CD14-positive monocyte (primary cell): ENCODE data around the gene RABGAP1. TPM values are rescaled to one million over a fixed set of nuclear protein-coding genes. Genes with fewer than 3 reads are reported as not detected.

ENCODE experiments used
- DNase-seq, 3 donors: peaks; one replicate each; pipeline ENCODE4 v3.0.0-alpha.2; 2011 to 2022
- H2AFZ ChIP-seq: 2 replicates; pipeline ENCODE4 v1.6.0; 2012; ENCODE audit warnings: mild to moderate bottlenecking, low read depth, low read length, inconsistent platforms; ENCODE audit not compliant: insufficient read depth, poor library complexity, severe bottlenecking
- H3K27ac ChIP-seq, 2 donors: 1 replicate in 1 of 2; 2 replicates in 1 of 2; pipeline ENCODE4 v1.5.1; 2012 to 2013; ENCODE audit warnings: low read length in 2 of 2, control low read depth in 1 of 2, inconsistent platforms in 1 of 2, low read depth in 1 of 2, mild to moderate bottlenecking in 1 of 2
- H3K27me3 ChIP-seq, 2 donors: one replicate each; pipeline versions ENCODE4 v1.6.0 to v1.6.1; 2011 to 2013; ENCODE audit warnings: low read length in 2 of 2; ENCODE audit not compliant: control insufficient read depth in 2 of 2, insufficient read depth in 2 of 2
- H3K36me3 ChIP-seq, 2 donors: replicated peaks in 1 of 2; 1 replicate in 1 of 2; 2 replicates in 1 of 2; pipeline versions ENCODE4 v1.5.1 to v1.6.1; 2012 to 2013; ENCODE audit warnings: low read length in 2 of 2, control low read depth in 1 of 2, inconsistent platforms in 1 of 2, mild to moderate bottlenecking in 1 of 2; ENCODE audit not compliant: insufficient read depth in 2 of 2, control insufficient read depth in 1 of 2
- H3K4me1 ChIP-seq, 2 donors: 1 replicate in 1 of 2; 2 replicates in 1 of 2; pipeline versions ENCODE4 v1.5.1 to v1.6.1; 2012 to 2013; ENCODE audit warnings: low read length in 2 of 2, control low read depth in 1 of 2, inconsistent platforms in 1 of 2, mild to moderate bottlenecking in 1 of 2, moderate library complexity in 1 of 2; ENCODE audit not compliant: insufficient read depth in 2 of 2, control insufficient read depth in 1 of 2
- H3K4me2 ChIP-seq: replicated peaks from 2 replicates; pipeline ENCODE3; 2012; ENCODE audit warnings: low read length, moderate library complexity, mild to moderate bottlenecking; ENCODE audit not compliant: poor library complexity, severe bottlenecking; ENCODE audit errors: extremely low read depth
- H3K4me3 ChIP-seq, 3 experiments: fragments of 200-600 bp in 1 of 3; sonication (generic) in 1 of 3; replicated peaks in 1 of 3; 1 replicate in 2 of 3; 2 replicates in 1 of 3; pipeline ENCODE4 v1.5.1; 2011 to 2013; ENCODE audit warnings: low read length in 3 of 3, mild to moderate bottlenecking in 3 of 3, control low read depth in 2 of 3, low read depth in 2 of 3, inconsistent platforms in 1 of 3, moderate library complexity in 1 of 3
- H3K79me2 ChIP-seq: 2 replicates; pipeline ENCODE4 v1.6.0; 2012; ENCODE audit warnings: mild to moderate bottlenecking, control low read depth, inconsistent platforms, low read length, moderate library complexity; ENCODE audit not compliant: insufficient read depth
- H3K9ac ChIP-seq: 2 replicates; pipeline ENCODE4 v1.6.0; 2017; ENCODE audit warnings: low read length, mild to moderate bottlenecking; ENCODE audit not compliant: insufficient read depth, poor library complexity, severe bottlenecking
- H3K9me3 ChIP-seq, 2 donors: replicated peaks in 1 of 2; 1 replicate in 1 of 2; 2 replicates in 1 of 2; pipeline versions ENCODE4 v1.5.1 to v1.6.1; 2012 to 2013; ENCODE audit warnings: low read length in 2 of 2, control low read depth in 1 of 2; ENCODE audit not compliant: control insufficient read depth in 1 of 2, insufficient read depth in 1 of 2
- H4K20me1 ChIP-seq: 2 replicates; pipeline ENCODE4 v1.6.0; 2012; ENCODE audit warnings: mild to moderate bottlenecking, low read length, control low read depth, moderate library complexity; ENCODE audit not compliant: insufficient read depth
- H3K27ac Mint-ChIP-seq, 7 donors: one replicate each; pipeline ENCODE4 v1.8.0; 2020; ENCODE audit warnings: mild to moderate bottlenecking in 7 of 7, mixed read lengths in 7 of 7, moderate library complexity in 6 of 7, inconsistent platforms in 2 of 7
- H3K27me3 Mint-ChIP-seq, 3 donors: one replicate each; pipeline ENCODE4 v1.8.0; 2021 to 2022; ENCODE audit warnings: low read depth in 3 of 3, mild to moderate bottlenecking in 3 of 3, mixed read lengths in 3 of 3, moderate library complexity in 3 of 3, inconsistent platforms in 1 of 3
- H3K36me3 Mint-ChIP-seq, 2 donors: one replicate each; pipeline ENCODE4 v1.8.0; 2020; ENCODE audit warnings: mixed read lengths in 2 of 2, inconsistent platforms in 1 of 2, mild to moderate bottlenecking in 1 of 2
- H3K4me1 Mint-ChIP-seq: one replicate; pipeline ENCODE4 v1.8.0; 2020; ENCODE audit warnings: mild to moderate bottlenecking, mixed read lengths
- H3K4me3 Mint-ChIP-seq, 2 donors: one replicate each; pipeline ENCODE4 v1.8.0; 2020; ENCODE audit warnings: mild to moderate bottlenecking in 2 of 2, mixed read lengths in 2 of 2, moderate library complexity in 1 of 2
- H3K9me3 Mint-ChIP-seq, 7 donors: one replicate each; pipeline ENCODE4 v1.8.0; 2020 to 2022; ENCODE audit warnings: mixed read lengths in 7 of 7, mild to moderate bottlenecking in 6 of 7, moderate library complexity in 6 of 7, inconsistent platforms in 2 of 7
- WGBS: methylation state at CpG from one replicate; pipeline ENCODE4 v1.1.5; 2013; ENCODE audit warnings: missing lambda C conversion rate; ENCODE audit not compliant: insufficient coverage; 5-methylcytosine and 5-hydroxymethylcytosine counted together
- intact Hi-C, 2 donors: fragments of 100-400 bp; cut with micrococcal nuclease; formaldehyde crosslinking; loops; one replicate each; pipeline versions ENCODE4 v1.15.0 to v1.15.1; 2023
- polyA plus RNA-seq, 3 donors: library from polyadenylated mRNA; depleted of rRNA in 1 of 3; unstranded in 2 of 3; stranded (reverse) in 1 of 3; fragments of 300-500 nt in 2 of 3; fragments of >200 nt in 1 of 3; fragmentation: Illumina TruSeq in 2 of 3; gene quantifications; 1 replicate in 2 of 3; 2 replicates in 1 of 3; pipeline ENCODE4 v1.2.3, GENCODE V29; 2012 to 2021
- TF ChIP-seq, protein P1 (sequence below): fragments of 200-600 bp; IDR thresholded peaks from one replicate; pipeline ENCODE4 v1.8.0; 2022; ENCODE audit warnings: antibody characterized with exemption, mild to moderate bottlenecking

The RABGAP1 gene
- polyA plus RNA-seq, 3 donors, result 14.7 to 24.1 (median 19.3) TPM

DNA sequence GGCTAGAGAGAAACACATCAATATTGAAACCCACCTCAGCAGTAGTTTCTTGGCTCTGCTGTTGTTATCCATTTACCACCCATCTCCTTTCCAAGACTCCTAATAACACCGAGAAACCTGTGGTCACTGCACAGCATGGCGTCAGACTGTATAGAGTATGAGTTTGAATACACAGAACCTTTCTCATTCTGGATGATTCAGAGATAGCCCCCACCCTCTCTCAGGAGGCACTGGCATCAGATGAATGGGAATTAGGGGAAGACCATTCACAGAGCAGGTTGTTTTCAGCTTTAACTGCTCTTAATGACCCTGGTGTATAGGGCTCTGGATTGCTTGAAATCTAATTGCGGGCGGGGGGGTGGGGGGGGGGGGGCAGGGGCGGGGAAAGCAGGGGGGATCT, 179.3 kb downstream of the RABGAP1 start:
- H3K4me1 ChIP-seq, result no peaks in the 10 kb centered on the region
- H3K4me3 Mint-ChIP-seq, result no peak overlapping the region
- H3K9me3 ChIP-seq, result no peaks in the 10 kb centered on the region
- no peaks in the 10 kb centered on the region for H3K79me2 ChIP-seq
- no peaks in the 10 kb centered on the region for H3K36me3 ChIP-seq
- DNase-seq, result no peak
- H2AFZ ChIP-seq, result no peak overlapping the region
- peaks cover 0 to 1% (median 0%) of the 10 kb centered on the region in 3 donors for H3K27me3 Mint-ChIP-seq
- H3K4me3 ChIP-seq, result no peak overlapping the region
- H3K36me3 Mint-ChIP-seq, result peaks cover 2 to 5% of the 10 kb centered on the region in 2 donors
- H4K20me1 ChIP-seq, result no peaks in the 10 kb centered on the region
- H3K27ac ChIP-seq, result no peak overlapping the region
- H3K9ac ChIP-seq, result no peak overlapping the region
- no peak overlapping the region for H3K27ac Mint-ChIP-seq
- no peaks in the 10 kb centered on the region for H3K9me3 Mint-ChIP-seq
- no peaks in the 10 kb centered on the region for H3K4me1 Mint-ChIP-seq
- intact Hi-C loops, result no loop called here
- no peaks in the 10 kb centered on the region for H3K27me3 ChIP-seq
- WGBS, result no CpG with 5 or more reads among the region's 5 CpGs
- TF ChIP-seq, protein P1, sequence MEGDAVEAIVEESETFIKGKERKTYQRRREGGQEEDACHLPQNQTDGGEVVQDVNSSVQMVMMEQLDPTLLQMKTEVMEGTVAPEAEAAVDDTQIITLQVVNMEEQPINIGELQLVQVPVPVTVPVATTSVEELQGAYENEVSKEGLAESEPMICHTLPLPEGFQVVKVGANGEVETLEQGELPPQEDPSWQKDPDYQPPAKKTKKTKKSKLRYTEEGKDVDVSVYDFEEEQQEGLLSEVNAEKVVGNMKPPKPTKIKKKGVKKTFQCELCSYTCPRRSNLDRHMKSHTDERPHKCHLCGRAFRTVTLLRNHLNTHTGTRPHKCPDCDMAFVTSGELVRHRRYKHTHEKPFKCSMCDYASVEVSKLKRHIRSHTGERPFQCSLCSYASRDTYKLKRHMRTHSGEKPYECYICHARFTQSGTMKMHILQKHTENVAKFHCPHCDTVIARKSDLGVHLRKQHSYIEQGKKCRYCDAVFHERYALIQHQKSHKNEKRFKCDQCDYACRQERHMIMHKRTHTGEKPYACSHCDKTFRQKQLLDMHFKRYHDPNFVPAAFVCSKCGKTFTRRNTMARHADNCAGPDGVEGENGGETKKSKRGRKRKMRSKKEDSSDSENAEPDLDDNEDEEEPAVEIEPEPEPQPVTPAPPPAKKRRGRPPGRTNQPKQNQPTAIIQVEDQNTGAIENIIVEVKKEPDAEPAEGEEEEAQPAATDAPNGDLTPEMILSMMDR, result no peak
- no peak overlapping the region for H3K4me2 ChIP-seq

DNA sequence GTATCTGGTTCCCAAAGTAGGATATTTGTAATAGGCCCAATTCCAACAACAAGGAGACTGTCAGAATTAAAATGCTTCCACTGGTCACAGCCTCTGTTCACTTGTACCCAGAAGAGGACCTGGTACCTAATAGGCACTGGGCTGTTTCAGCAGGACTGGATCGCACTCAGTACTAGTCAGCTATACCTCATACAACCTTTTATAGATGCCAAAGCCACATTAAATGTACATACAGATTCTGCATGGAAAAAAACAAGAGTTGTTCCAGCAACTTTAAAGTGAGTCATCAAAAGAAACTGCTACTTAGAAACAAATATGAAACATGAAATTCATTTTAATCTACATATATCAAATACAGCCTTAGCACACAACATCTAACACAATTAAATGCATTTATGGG, 180.1 kb downstream of the RABGAP1 start:
- TF ChIP-seq, protein P1, result no peak
- Mint-ChIP-seq H3K27me3 (peaks cover 0 to 1% (median 0%) of the 10 kb centered on the region in 3 donors), H3K27ac (no peak overlapping the region)

More for the DNA sequence above, 180.1 kb downstream of the RABGAP1 start:
- H3K27ac ChIP-seq, result no peak overlapping the region
- WGBS, result no CpG with 5 or more reads among the region's 1 CpG
- H2AFZ ChIP-seq, result no peak overlapping the region
- H3K4me2 ChIP-seq, result no peak overlapping the region
- H3K9me3 ChIP-seq, result no peaks in the 10 kb centered on the region
- no peaks in the 10 kb centered on the region for H3K9me3 Mint-ChIP-seq
- no peaks in the 10 kb centered on the region for H3K36me3 ChIP-seq
- H3K4me1 Mint-ChIP-seq, result no peaks in the 10 kb centered on the region
- H3K4me3 ChIP-seq, result no peak overlapping the region
- no peaks in the 10 kb centered on the region for H4K20me1 ChIP-seq
- H3K27me3 ChIP-seq, result no peaks in the 10 kb centered on the region
- no peak for DNase-seq
- H3K4me1 ChIP-seq, result no peaks in the 10 kb centered on the region
- no peak overlapping the region for H3K9ac ChIP-seq
- intact Hi-C loops, result no loop called here
- no peak overlapping the region for H3K4me3 Mint-ChIP-seq
- H3K79me2 ChIP-seq, result no peaks in the 10 kb centered on the region
- peaks cover 2 to 3% of the 10 kb centered on the region in 2 donors for H3K36me3 Mint-ChIP-seq
